AML-193 (cell line): ENCODE measurements around the gene CRYBB1.
"Not testable (repeated sequence)": the region's sequence is repeated elsewhere in the genome, so short reads cannot be mapped to it uniquely, and the experiment has no call there.

ENCODE experiments used
- DNase-seq, 2 experiments: peaks; one replicate each; lab custom pipeline; 2025; lab: John Stamatoyannopoulos, UW

The CRYBB1 gene

DNA sequence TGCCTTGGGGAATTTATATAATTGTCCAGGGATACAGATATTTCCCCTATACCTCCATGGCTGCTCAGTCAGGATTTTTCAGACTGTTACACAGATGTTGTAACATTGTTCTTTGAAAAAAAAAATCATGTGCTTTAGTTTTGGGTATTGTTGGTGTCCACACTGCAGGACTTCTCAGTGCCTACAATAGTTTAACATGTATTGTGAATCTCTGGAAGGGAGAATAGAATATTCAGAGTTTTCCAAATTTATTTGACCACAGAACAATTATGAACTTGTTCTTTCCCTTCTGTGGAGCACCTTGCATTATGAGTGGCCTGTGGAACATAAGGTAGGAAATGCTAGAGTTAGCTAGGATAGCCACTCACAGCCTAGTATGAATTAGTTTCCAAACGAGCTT is 18.5 kb upstream of the CRYBB1 start:
- DNase-seq = no peak

- DNase-seq = no peak
Observed at GRCh38 chr22:26635117-26635516, 17.3 kb upstream of the CRYBB1 start.

GRCh38 chr22:26634189-26634588 is 16.4 kb upstream of the CRYBB1 start:
- no peak for DNase-seq

DNA sequence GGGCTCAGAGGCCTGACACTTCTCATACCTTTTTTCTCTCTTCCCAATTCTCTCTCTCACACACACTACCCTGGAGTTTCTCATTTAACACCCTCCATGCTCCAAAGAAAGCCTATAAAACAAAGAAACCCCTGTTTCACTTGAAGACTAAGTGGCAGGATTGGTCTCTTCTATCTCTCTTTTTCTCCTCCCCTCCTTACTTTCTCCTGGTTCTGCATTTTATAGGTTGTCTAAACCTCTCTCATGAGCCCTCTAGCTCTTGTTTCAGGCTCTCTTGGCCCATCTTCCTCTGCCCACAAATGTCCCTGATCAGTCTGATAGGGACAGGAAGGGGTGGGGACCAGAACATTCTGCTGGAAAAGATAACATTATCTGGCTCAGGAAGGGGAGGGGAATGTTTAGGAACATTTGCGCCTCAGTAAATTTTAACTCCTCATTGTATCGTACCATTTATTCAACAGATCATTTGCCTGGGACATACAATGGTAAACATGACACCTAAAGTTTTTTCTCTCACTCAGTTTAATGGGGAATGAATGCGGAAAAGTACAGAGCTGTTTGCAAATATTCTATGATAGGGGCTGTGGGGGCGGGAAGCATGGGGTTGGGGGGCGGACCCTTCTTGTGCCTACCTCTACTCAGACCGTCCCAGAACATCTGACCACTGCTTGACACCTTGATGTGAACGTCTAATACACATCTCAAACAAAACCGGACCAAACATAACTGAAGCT is 14.8 kb upstream of the CRYBB1 start:
- DNase-seq = no peak

- DNase-seq = no peak
Observed at GRCh38 chr22:26631282-26631681, 13.5 kb upstream of the CRYBB1 start.

- DNase-seq = no peak
Observed at GRCh38 chr22:26629988-26630761, 12.3 kb upstream of the CRYBB1 start.

GRCh38 chr22:26624803-26625202 is 7.0 kb upstream of the CRYBB1 start:
- no peak for DNase-seq

DNA sequence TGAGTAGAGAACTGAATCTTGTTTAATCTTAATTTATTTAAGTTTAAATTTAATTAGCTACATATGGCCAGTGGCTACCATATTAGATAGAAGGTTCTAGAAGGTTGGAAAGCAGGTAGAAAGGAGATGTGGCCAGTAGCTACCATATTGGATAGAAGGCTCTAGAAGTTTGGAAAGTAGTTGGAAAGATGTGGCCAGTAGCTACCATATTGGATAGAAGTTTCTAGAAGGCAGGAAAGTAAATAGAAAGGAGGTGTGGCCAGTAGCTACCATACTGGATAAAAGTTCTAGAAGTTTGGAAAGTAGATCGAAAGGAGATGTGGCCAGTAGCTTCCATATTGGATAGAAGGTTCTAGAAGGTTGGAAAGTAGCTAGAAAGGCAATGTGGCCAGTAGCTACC is 6.2 kb upstream of the CRYBB1 start:
- DNase-seq = no peak

- DNase-seq = no peak
Observed at GRCh38 chr22:26621663-26622062, 3.8 kb upstream of the CRYBB1 start, which contains the start of gene CRYBA4. TSS of gene CRYBA4 (plus strand) at chr22:26621963. CDS start at chr22:26622597, 634 bp downstream.

- DNase-seq = no peak
Observed at GRCh38 chr22:26620197-26620596, 2.4 kb upstream of the CRYBB1 start.

DNA sequence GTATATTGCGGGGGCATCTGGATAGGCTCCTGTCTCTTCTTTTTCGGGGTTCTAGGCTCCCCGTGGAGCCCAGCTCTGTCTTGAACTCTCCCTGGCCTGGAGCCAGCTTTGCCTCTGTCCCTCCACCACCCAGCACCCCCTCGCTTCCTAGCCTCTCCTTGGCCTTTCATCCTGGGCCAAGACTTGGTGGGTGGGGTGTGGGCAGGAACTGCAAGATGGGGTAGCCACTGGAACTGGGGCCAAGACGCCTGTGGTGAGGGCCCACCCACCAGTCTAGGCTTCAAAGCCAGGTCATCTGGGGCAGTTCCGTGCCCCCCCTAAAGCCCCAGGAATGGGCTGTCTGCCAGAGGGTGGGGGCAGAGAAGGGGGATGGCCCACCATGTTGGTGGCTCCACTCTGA is 1.7 kb upstream of the CRYBB1 start:
- DNase-seq = no peak

DNA sequence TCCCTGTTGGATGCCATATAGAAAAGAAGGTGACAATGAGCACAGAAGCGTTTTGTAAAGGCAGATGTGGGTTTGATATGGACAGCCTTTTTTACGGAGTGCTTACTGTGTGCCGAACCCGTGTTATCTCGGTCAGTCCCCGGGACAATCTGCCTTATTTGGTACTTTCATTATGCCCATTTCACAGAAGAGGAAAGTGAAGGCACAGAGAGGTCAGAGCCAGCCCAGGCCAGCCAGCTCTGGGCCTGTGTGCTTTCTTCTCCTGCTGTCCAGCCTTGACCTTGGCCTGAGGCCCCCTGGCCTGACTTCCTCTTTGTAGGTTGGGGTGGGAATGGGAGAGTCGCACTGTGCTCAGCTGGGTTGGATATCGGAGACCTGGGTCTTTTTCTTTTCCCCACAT is 628 bp upstream of the CRYBB1 start:
- DNase-seq = no peak

- no peak for DNase-seq
Observed at GRCh38 chr22:26616650-26617049, 1.2 kb downstream of the CRYBB1 start.

DNA sequence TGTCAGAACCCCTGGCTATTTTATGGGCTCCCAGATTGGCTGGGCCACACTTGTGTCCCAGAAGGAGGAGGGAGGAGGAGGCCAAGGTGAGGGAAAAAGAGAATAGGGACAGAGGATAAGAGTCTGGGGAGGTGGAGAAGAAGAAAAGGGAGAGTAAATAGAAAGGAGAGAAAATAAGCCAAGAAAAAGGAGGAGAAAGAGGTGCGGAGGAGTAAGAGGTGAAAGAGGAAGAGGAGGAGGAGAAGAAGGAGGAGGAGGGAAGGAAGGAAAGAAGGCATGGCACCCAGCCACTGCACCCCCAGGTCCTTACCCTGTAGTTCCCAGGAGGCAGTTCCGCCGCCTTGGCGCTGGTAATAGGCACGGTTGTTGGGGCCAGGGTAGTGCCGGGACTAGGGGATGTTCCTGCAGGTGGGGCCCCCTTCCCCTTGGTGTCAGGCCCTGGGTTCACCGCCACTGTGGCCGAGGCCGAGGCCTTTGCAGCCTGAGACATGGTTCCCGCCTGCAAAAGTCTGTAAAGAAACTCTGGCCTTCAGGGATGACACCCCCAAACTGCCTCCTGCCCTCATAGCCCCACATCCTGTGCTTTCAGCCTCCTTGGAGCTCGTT is 1.9 kb downstream of the CRYBB1 start:
- DNase-seq = no peak

DNA sequence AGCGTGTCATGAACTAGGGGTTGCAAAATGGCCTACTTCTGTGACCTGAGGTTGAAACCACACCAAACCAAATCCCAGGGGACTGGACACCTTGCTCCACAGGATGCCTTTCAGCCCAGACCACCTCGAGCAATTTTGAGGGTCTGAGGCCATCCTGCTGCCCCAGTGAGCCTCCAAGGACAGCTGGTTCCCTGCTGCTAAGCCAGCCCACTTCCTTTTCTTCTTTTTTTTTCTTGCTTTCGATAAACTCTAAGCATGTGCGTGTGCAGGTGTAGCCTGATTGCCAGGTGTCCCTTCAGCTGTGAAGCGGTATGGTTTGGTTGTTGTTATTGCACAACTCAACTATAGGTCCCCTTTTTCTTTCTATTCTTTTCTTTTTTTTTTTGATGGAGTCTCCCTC is 2.7 kb downstream of the CRYBB1 start:
- DNase-seq = no peak

- DNase-seq = no peak
Observed at GRCh38 chr22:26614322-26614721, 3.5 kb downstream of the CRYBB1 start.

DNA sequence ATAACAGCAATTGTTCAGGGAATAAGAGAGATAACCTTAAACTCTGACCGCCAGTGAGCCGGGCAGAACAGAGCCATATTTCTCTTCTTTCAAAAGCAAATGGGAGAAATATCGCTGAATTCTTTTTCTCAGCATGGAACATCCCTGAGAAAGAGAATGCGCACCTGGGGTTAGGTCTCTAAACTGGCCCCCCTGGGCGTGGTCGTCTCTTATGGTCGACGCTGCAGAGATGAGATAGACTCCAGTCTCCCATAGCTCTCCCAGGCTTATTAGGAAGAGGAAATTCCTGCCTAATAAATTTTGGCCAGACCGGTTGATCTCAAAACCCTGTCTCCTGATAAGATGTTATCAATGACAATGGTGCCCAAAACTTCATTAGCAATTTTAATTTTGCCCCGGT is 4.1 kb downstream of the CRYBB1 start:
- not testable (repeated sequence) for DNase-seq

DNA sequence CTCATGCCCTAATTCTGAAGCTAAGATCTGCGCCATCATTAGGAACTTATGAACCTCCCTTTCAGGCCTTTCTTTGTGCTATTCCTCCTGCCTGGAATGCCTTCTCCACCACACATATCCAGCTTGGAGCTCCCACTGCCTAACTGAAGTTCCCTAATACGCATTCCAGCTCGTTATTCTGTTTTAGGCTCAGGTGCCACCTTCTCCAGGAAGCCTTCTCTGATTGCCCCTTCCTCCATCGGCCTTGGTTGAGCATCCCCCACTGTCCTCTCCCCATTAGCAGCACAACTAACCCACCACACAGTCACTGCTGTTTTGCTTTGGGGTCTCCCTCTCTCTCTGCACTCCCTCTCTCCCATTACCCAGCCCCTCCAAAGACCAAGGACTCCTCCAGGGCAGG is 5.2 kb downstream of the CRYBB1 start:
- DNase-seq = no peak

DNA sequence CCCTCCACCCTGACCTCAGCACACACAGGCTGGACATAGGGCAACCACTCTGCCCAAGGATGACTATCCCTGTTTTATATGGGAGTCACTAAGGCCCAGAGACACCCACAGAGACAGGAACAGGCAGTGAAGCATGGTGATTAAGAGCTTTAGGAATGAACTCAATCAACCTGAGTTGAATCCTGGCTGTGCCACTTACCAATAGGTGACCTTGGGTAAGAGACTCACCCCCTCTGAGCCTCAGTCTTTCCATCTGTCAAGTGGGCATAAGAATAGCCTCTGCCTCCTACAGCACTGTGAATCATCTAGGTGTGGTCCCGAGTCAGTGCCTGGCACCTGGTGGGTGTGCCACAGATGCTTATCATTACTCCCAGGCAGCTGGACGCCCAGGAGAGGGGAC is 6.8 kb downstream of the CRYBB1 start:
- DNase-seq = no peak

DNA sequence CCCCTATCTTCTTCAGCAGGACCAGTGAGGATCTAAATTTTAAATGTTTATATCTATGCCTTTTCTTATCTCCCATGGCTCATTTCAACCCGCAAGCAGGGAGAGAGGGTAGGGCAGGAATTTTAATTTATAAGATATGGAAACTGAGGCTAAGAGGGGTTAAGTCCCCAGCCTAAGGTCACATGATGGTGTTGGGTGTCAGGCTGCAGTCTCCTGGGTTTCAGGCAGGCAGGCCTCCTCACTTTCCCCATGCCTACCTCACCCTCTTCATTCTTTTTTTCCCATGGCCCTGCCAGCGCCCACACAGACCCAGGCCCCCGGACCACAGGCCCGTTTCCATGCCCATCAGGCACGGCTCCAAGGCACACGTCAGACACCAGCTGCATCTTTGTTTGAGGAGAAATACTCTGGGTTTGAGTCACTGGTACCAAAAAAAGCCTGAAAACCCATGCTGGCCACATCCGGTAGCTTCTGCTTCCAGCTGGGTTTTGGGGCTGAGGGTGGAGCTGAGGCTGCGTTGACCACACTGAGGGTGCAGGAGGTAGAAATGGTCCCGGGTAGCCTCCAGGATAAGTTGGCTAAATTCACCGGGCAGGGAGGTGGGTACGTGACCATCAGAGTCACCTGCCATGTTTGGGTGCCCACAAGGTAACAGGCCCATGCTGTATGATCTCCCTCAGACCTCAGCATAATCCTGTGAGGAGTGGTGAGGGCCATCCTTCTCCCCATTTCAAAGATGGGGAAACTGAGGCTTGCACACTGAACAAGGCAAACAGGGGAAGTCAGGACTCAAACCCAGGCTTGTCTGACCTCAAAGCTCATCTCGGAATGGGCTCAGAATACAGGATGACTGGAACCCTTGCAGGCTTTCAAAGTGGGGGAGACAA is 7.5 kb downstream of the CRYBB1 start:
- peak in 1 of 2 experiments; percentile 5 for DNase-seq

DNA sequence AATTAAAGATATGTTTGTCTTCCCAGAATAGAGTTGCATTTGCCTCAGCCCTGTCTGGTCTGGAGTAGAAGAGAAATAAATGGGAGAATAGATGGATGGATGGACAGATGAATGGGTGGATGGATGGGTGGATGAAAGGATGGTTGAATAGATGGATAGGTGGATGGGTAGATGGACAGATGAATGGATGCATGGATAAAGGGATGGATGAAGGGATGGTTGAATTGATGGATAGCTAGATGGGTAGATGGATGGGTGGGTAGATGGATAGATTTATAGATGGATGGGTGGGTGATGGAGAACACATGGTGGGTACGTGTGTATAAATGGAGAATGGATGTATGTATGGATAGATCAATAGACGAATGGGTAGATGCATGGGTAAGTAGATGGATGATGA is 8.5 kb downstream of the CRYBB1 start:
- no peak for DNase-seq

- no peak for DNase-seq
Observed at GRCh38 chr22:26608129-26608528, 9.7 kb downstream of the CRYBB1 start.
